ENCODE data around the gene HTR3E. TPM values are rescaled to one million over a fixed set of nuclear protein-coding genes. Genes with fewer than 3 reads are reported as not detected.

The HTR3E gene
- total RNA-seq = not detected
- not detected for total RNA-seq (2013)

GRCh38 chr3:184096811-184097383 lies at the start of gene HTR3E:
TSS of gene HTR3E (plus strand) at chr3:184097064. CDS start at chr3:184097530, 466 bp downstream.
- intact Hi-C loops (cut with micrococcal nuclease) = no loop called here
- WGBS (ENCODE audit: insufficient coverage) = 92% methylated on average over 7 of the region's 7 CpGs

DNA sequence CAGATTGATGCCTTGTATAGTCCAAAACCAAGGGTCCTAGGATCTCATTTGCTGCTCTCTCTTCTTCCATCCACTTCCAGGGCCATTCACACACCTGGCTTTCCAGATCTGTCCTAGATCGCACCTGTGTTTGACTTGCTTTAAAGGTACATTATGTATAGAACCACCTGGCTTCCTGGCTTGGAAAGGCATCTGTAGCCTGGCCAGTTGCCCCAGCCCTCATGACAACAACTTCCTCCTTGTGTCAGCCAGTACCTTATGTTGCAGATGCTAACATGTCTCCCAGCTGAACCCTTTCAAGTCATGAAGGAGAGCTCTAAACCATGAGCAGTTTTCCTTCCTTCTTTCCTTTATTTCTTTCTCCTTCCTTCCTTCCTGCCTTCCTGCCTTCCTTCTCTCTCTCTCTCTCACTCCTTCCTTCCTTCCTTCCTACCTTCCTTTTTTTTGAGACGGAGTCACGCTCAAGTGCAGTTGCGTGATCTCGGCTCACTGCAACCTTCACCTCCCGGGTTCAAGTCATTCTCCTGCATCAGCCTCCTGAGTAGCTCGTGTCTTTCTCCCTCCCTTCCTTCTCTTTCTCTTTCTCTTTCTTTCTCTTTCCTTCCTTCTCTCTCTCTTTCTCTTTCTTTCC lies 46.5 kb upstream of the HTR3E start:
- no peak overlapping the region for H3K27ac Mint-ChIP-seq
- no peaks in the 10 kb centered on the region for H3K4me1 ChIP-seq (ENCODE audit: control insufficient read depth, insufficient read depth, low read length)
- no peaks in the 10 kb centered on the region for H3K36me3 Mint-ChIP-seq
- TF ChIP-seq, protein P1, sequence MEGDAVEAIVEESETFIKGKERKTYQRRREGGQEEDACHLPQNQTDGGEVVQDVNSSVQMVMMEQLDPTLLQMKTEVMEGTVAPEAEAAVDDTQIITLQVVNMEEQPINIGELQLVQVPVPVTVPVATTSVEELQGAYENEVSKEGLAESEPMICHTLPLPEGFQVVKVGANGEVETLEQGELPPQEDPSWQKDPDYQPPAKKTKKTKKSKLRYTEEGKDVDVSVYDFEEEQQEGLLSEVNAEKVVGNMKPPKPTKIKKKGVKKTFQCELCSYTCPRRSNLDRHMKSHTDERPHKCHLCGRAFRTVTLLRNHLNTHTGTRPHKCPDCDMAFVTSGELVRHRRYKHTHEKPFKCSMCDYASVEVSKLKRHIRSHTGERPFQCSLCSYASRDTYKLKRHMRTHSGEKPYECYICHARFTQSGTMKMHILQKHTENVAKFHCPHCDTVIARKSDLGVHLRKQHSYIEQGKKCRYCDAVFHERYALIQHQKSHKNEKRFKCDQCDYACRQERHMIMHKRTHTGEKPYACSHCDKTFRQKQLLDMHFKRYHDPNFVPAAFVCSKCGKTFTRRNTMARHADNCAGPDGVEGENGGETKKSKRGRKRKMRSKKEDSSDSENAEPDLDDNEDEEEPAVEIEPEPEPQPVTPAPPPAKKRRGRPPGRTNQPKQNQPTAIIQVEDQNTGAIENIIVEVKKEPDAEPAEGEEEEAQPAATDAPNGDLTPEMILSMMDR (IDR thresholded peaks at IDR 0.05) = no peak
- ATAC-seq (no peak), DNase-seq (no peak)
- H3K9me3 Mint-ChIP-seq = no peaks in the 10 kb centered on the region
- no peaks in the 10 kb centered on the region for H3K4me1 Mint-ChIP-seq
- H3K4me3 Mint-ChIP-seq = no peak overlapping the region
- no peak overlapping the region for H3K27ac ChIP-seq (ENCODE audit: low read length)
- intact Hi-C loops (cut with micrococcal nuclease) = no loop called here
- no peak overlapping the region for H3K4me3 ChIP-seq (ENCODE audit: low read length)
- H3K27me3 Mint-ChIP-seq (ENCODE audit: low read depth in 2 of 2) = peaks cover 0 to 9% of the 10 kb centered on the region in 2 donors
- H3K9me3 ChIP-seq (ENCODE audit: control insufficient read depth, insufficient read depth, low read length) = no peaks in the 10 kb centered on the region
- 79% methylated on average over 7 of the region's 7 CpGs for WGBS (ENCODE audit: insufficient coverage)
- H3K27me3 ChIP-seq (ENCODE audit: control insufficient read depth, insufficient read depth, low read length) = no peaks in the 10 kb centered on the region
- H3K36me3 ChIP-seq (ENCODE audit: control insufficient read depth, insufficient read depth, low read length) = no peaks in the 10 kb centered on the region

More at GRCh38 chr3:184096811-184097383, at the start of gene HTR3E:
- no peak within 1 kb of the TSS for H3K27ac ChIP-seq (ENCODE audit: low read length)
- ATAC-seq = no peak
- H3K4me1 Mint-ChIP-seq = no peaks in the 10 kb centered on the region
- H3K27me3 Mint-ChIP-seq (ENCODE audit: low read depth in 2 of 2) = peaks cover 0 to 8% of the 10 kb centered on the region in 2 donors
- no peak within 1 kb of the TSS for H3K4me3 ChIP-seq (ENCODE audit: low read length)
- H3K36me3 ChIP-seq (ENCODE audit: control insufficient read depth, insufficient read depth, low read length) = no peaks in the 10 kb centered on the region
- TF ChIP-seq, protein P1 (IDR thresholded peaks at IDR 0.05) = no peak
- H3K4me3 Mint-ChIP-seq = no peak within 1 kb of the TSS
- H3K9me3 Mint-ChIP-seq = peaks cover 4 to 6% of the 10 kb centered on the region in 2 donors
- H3K27ac Mint-ChIP-seq = no peak within 1 kb of the TSS
- no peaks in the 10 kb centered on the region for H3K36me3 Mint-ChIP-seq
- H3K27me3 ChIP-seq (ENCODE audit: control insufficient read depth, insufficient read depth, low read length) = peaks cover 4% of the 10 kb centered on the region
- no peaks in the 10 kb centered on the region for H3K4me1 ChIP-seq (ENCODE audit: control insufficient read depth, insufficient read depth, low read length)
- peaks cover 6% of the 10 kb centered on the region for H3K9me3 ChIP-seq (ENCODE audit: control insufficient read depth, insufficient read depth, low read length)
- DNase-seq = no peak

DNA sequence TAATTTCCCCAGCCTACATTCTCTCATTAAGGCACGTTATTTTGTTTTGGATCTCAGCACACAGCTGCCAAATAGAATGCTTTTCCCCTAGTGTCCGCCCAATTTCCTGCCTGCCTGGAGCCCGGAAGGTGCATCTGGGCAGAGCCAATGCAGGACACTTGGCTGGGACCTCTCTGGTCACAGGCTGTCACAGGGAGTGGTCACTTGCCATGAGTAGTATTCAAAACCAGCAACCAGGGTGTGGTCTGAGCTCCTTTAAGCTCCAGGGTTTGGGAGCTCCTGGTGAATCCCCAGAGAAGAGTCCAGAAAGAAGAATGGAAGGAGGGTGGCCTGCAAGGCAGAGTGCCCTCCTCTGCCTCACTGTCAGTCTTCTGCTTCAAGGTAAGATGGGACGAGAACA lies 44.1 kb upstream of the HTR3E start, which contains the start of gene HTR3C:
HTR3C (plus strand) TSS at position 281 of the 400 bp plus-strand sequence; CDS start at position 315, 34 bp downstream.
- no peak within 1 kb of the TSS for H3K4me3 Mint-ChIP-seq
- Histone ChIP-seq H3K9me3 (ENCODE audit: control insufficient read depth, insufficient read depth, low read length) (no peaks in the 10 kb centered on the region), H3K27me3 (ENCODE audit: control insufficient read depth, insufficient read depth, low read length) (no peaks in the 10 kb centered on the region), H3K36me3 (ENCODE audit: control insufficient read depth, insufficient read depth, low read length) (no peaks in the 10 kb centered on the region), H3K27ac (ENCODE audit: low read length) (no peak within 1 kb of the TSS), H3K4me1 (ENCODE audit: control insufficient read depth, insufficient read depth, low read length) (no peaks in the 10 kb centered on the region), H3K4me3 (ENCODE audit: low read length) (no peak within 1 kb of the TSS)
- TF ChIP-seq, protein P1 (IDR thresholded peaks at IDR 0.05) = no peak
- no peaks in the 10 kb centered on the region for H3K9me3 Mint-ChIP-seq
- ATAC-seq (no peak), DNase-seq (no peak)
- H3K27me3 Mint-ChIP-seq (ENCODE audit: low read depth in 2 of 2) = peaks cover 0 to 9% of the 10 kb centered on the region in 2 donors
- intact Hi-C loops (cut with micrococcal nuclease) = no loop called here
- H3K36me3 Mint-ChIP-seq = no peaks in the 10 kb centered on the region
- no peak within 1 kb of the TSS for H3K27ac Mint-ChIP-seq
- 75% methylated on average over 4 of the region's 4 CpGs for WGBS (ENCODE audit: insufficient coverage)
- no peaks in the 10 kb centered on the region for H3K4me1 Mint-ChIP-seq
